ENCODE measurements around the gene ZNF576. TPM values are rescaled to one million over a fixed set of nuclear protein-coding genes. Genes with fewer than 3 reads are reported as not detected.

ZNF576 gene
- total and polyA plus RNA-seq, 2 experiments from 2014 or later, result 5.9 to 16.9 TPM

DNA sequence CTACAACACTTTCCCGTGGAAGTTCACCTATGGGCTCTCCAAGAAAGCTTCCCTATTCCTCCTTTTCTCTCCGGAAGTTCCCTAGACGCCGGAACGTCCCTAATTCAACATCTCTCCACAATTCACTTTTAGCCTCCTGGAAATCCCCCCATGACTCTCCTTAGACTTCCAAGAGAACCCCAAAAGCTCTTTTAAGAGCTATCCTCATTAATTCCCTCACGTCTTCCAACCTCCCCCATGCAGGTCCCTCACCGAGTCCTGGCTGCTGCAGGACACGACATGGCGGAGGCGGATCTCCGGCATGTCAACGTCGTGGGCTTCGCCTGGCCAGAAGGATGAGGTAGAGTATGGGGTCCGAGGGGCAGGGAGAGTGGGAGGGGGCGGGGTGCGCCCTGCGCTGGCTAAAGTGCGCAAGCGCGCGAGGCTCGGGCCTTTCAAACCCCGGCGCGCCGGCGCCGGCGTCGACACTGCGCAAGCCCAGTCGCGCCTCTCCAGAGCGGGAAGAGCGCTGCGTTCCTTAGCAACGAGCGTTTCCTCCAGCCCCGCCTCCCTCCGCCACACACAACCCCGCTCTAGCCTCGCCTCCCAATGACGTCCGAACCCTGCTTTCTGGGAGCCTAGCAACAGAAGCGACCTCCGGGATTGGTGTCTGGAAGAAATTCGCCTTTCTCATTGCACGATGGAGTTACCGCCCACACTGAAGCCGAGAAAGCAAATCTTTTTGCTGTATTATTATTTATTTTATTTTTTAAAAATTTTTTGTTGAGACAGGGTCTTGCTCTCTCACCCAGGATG, 21.0 kb upstream of the ZNF576 start, which contains the start of the genes PINLYP and XRCC1:
TSS of gene PINLYP (plus strand) at position 646 of the 795 bp plus-strand sequence. CDS start 1,391 bp downstream, outside the sequence.
TSS of gene XRCC1 (minus strand) at position 372 of the 795 bp plus-strand sequence. CDS start at position 303, 69 bp downstream.
- Histone ChIP-seq H3K9me2 (ENCODE audit: insufficient read depth) (no peaks in the 10 kb centered on the region), H3K4me2 (peak within 1 kb of the TSS; percentile 98), H3F3A (replicated peaks; ENCODE audit: low read depth) (no peaks in the 10 kb centered on the region; the same call in 1 of the 2 replicates), H3K27ac (ENCODE audit: low read depth) (peak within 1 kb of the TSS; percentile 89), H3K36me3 (ENCODE audit: insufficient read depth) (no peaks in the 10 kb centered on the region), H3K79me2 (replicated peaks; ENCODE audit: insufficient read depth) (peaks cover 12% of the 10 kb centered on the region; the same call in 1 of the 2 replicates), H2AFZ (peak within 1 kb of the TSS; percentile 93; the same call in 1 of the 2 replicates), H3K4me1 (ENCODE audit: insufficient read depth) (peaks cover 14% of the 10 kb centered on the region), H4K20me1 (replicated peaks; ENCODE audit: insufficient read depth) (no peaks in the 10 kb centered on the region; the same call in 1 of the 2 replicates), H3K4me3 (peak within 1 kb of the TSS; percentile 99), H3K27me3 (ENCODE audit: insufficient read depth) (no peaks in the 10 kb centered on the region)
- Mint-ChIP-seq H3K4me3 (peak within 1 kb of the TSS; percentile 98), H3K27ac (peak within 1 kb of the TSS; percentile 96), H3K4me1 (peaks cover 22% of the 10 kb centered on the region), H3K27me3 (ENCODE audit: insufficient read depth, low read depth, poor library complexity) (peaks cover 8% of the 10 kb centered on the region), H3K9me3 (no peaks in the 10 kb centered on the region; the same call in 2 of the 3 replicates), H3K36me3 (ENCODE audit: low read depth) (peaks cover 21% of the 10 kb centered on the region)
- ATAC-seq, result peak; percentile 92
- peak; percentile 100 for DNase-seq (ENCODE audit: low spot score)
- TF ChIP-seq EZH2phosphoT487 (IDR thresholded peaks at IDR 0.05; ENCODE audit: unreplicated experiment), result no peak
- TF ChIP-seq EZH2 (IDR thresholded peaks at IDR 0.05; ENCODE audit: low read depth, unreplicated experiment), result no peak
- TF ChIP-seq CREB1 (CRISPR knock-in tag; IDR thresholded peaks at IDR 0.05; ENCODE audit: low read depth), result peak; percentile 92
- TF ChIP-seq JUNB (IDR thresholded peaks at IDR 0.05; ENCODE audit: unreplicated experiment), result no peak
- no peak for TF ChIP-seq STAT1 (IDR thresholded peaks at IDR 0.05; ENCODE audit: unreplicated experiment)
- TF ChIP-seq POLR2AphosphoS5 (IDR thresholded peaks at IDR 0.05; ENCODE audit: low read depth), result peak; percentile 80
- TF ChIP-seq, protein P1, sequence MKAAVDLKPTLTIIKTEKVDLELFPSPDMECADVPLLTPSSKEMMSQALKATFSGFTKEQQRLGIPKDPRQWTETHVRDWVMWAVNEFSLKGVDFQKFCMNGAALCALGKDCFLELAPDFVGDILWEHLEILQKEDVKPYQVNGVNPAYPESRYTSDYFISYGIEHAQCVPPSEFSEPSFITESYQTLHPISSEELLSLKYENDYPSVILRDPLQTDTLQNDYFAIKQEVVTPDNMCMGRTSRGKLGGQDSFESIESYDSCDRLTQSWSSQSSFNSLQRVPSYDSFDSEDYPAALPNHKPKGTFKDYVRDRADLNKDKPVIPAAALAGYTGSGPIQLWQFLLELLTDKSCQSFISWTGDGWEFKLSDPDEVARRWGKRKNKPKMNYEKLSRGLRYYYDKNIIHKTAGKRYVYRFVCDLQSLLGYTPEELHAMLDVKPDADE (IDR thresholded peaks at IDR 0.05), result peak; percentile 57; the same call in 1 of the 2 replicates
- TF ChIP-seq, protein P2, sequence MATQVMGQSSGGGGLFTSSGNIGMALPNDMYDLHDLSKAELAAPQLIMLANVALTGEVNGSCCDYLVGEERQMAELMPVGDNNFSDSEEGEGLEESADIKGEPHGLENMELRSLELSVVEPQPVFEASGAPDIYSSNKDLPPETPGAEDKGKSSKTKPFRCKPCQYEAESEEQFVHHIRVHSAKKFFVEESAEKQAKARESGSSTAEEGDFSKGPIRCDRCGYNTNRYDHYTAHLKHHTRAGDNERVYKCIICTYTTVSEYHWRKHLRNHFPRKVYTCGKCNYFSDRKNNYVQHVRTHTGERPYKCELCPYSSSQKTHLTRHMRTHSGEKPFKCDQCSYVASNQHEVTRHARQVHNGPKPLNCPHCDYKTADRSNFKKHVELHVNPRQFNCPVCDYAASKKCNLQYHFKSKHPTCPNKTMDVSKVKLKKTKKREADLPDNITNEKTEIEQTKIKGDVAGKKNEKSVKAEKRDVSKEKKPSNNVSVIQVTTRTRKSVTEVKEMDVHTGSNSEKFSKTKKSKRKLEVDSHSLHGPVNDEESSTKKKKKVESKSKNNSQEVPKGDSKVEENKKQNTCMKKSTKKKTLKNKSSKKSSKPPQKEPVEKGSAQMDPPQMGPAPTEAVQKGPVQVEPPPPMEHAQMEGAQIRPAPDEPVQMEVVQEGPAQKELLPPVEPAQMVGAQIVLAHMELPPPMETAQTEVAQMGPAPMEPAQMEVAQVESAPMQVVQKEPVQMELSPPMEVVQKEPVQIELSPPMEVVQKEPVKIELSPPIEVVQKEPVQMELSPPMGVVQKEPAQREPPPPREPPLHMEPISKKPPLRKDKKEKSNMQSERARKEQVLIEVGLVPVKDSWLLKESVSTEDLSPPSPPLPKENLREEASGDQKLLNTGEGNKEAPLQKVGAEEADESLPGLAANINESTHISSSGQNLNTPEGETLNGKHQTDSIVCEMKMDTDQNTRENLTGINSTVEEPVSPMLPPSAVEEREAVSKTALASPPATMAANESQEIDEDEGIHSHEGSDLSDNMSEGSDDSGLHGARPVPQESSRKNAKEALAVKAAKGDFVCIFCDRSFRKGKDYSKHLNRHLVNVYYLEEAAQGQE (IDR thresholded peaks at IDR 0.05; ENCODE audit: unreplicated experiment), result no peak
- no peak for TF ChIP-seq NANOG (IDR thresholded peaks at IDR 0.05; ENCODE audit: borderline replicate concordance)
- TF ChIP-seq ZNF331 (CRISPR knock-in tag; IDR thresholded peaks at IDR 0.05; ENCODE audit: low read depth), result no peak
- no peak for TF ChIP-seq ZNF114 (CRISPR knock-in tag; IDR thresholded peaks at IDR 0.05)
- TF ChIP-seq, protein P3, sequence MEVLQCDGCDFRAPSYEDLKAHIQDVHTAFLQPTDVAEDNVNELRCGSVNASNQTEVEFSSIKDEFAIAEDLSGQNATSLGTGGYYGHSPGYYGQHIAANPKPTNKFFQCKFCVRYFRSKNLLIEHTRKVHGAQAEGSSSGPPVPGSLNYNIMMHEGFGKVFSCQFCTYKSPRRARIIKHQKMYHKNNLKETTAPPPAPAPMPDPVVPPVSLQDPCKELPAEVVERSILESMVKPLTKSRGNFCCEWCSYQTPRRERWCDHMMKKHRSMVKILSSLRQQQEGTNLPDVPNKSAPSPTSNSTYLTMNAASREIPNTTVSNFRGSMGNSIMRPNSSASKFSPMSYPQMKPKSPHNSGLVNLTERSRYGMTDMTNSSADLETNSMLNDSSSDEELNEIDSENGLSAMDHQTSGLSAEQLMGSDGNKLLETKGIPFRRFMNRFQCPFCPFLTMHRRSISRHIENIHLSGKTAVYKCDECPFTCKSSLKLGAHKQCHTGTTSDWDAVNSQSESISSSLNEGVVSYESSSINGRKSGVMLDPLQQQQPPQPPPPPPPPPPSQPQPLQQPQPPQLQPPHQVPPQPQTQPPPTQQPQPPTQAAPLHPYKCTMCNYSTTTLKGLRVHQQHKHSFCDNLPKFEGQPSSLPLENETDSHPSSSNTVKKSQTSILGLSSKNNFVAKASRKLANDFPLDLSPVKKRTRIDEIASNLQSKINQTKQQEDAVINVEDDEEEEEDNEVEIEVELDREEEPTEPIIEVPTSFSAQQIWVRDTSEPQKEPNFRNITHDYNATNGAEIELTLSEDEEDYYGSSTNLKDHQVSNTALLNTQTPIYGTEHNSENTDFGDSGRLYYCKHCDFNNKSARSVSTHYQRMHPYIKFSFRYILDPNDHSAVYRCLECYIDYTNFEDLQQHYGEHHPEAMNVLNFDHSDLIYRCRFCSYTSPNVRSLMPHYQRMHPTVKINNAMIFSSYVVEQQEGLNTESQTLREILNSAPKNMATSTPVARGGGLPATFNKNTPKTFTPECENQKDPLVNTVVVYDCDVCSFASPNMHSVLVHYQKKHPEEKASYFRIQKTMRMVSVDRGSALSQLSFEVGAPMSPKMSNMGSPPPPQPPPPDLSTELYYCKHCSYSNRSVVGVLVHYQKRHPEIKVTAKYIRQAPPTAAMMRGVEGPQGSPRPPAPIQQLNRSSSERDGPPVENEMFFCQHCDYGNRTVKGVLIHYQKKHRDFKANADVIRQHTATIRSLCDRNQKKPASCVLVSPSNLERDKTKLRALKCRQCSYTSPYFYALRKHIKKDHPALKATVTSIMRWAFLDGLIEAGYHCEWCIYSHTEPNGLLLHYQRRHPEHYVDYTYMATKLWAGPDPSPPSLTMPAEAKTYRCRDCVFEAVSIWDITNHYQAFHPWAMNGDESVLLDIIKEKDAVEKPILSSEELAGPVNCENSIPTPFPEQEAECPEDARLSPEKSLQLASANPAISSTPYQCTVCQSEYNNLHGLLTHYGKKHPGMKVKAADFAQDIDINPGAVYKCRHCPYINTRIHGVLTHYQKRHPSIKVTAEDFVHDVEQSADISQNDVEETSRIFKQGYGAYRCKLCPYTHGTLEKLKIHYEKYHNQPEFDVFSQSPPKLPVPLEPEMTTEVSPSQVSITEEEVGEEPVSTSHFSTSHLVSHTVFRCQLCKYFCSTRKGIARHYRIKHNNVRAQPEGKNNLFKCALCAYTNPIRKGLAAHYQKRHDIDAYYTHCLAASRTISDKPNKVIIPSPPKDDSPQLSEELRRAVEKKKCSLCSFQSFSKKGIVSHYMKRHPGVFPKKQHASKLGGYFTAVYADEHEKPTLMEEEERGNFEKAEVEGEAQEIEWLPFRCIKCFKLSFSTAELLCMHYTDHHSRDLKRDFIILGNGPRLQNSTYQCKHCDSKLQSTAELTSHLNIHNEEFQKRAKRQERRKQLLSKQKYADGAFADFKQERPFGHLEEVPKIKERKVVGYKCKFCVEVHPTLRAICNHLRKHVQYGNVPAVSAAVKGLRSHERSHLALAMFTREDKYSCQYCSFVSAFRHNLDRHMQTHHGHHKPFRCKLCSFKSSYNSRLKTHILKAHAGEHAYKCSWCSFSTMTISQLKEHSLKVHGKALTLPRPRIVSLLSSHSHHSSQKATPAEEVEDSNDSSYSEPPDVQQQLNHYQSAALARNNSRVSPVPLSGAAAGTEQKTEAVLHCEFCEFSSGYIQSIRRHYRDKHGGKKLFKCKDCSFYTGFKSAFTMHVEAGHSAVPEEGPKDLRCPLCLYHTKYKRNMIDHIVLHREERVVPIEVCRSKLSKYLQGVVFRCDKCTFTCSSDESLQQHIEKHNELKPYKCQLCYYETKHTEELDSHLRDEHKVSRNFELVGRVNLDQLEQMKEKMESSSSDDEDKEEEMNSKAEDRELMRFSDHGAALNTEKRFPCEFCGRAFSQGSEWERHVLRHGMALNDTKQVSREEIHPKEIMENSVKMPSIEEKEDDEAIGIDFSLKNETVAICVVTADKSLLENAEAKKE (CRISPR knock-in tag; IDR thresholded peaks at IDR 0.05), result no peak
- TF ChIP-seq, protein P4, sequence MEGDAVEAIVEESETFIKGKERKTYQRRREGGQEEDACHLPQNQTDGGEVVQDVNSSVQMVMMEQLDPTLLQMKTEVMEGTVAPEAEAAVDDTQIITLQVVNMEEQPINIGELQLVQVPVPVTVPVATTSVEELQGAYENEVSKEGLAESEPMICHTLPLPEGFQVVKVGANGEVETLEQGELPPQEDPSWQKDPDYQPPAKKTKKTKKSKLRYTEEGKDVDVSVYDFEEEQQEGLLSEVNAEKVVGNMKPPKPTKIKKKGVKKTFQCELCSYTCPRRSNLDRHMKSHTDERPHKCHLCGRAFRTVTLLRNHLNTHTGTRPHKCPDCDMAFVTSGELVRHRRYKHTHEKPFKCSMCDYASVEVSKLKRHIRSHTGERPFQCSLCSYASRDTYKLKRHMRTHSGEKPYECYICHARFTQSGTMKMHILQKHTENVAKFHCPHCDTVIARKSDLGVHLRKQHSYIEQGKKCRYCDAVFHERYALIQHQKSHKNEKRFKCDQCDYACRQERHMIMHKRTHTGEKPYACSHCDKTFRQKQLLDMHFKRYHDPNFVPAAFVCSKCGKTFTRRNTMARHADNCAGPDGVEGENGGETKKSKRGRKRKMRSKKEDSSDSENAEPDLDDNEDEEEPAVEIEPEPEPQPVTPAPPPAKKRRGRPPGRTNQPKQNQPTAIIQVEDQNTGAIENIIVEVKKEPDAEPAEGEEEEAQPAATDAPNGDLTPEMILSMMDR (conservative IDR thresholded peaks at IDR 0.05; ENCODE audit: low read depth in 2 of 2), result no peak

Measured in GM23338 (cell line).